ENCODE results near the gene DALRD3. TPM values are rescaled to one million over a fixed set of nuclear protein-coding genes. Genes with fewer than 3 reads are reported as not detected.
A peak's percentile ranks its signal among the peaks of the same experiment; 100 is the strongest.

The DALRD3 gene
- total and polyA plus RNA-seq, 8 donors = 23.6 to 67.4 (median 60.5) TPM

DNA sequence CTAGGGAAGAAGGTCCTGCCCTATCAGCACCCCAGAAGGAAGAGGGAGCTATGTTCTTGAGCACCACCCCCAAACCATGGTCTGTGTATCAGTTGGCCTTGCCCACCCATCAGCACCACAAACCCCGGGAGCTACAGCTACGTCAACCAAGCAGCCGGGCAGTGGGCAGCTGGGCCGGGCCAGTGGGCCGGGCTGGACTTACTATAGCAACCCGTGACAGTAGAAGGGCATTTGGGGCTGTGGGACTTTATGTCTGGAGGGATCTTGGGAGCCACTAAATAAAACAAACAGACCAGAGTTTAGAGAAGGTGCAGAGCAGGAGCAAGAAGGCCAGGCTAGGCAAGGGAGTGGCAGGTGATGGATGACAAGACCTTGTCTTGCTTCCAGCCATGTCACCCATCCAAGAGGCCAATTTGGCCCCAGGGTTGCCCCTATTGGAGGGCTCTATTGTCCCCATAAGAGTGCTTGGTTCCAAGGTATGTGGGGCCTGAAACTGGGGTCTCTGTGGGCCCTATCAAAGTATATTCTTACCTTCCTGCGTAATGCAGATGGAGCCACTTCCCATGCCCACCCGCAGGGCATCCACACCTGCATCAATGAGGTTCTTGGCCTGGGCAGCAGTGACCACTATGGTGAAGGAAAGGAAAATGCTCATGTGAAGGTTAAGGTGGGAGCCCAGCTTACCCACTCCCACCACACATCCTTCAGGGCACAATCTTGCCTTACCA, 7.6 kb upstream of the DALRD3 start:
- no peaks in the 10 kb centered on the region for H3K9me3 ChIP-seq
- peaks cover 0 to 58% of the 10 kb centered on the region in 2 donors for H3K36me3 ChIP-seq
- no peak overlapping the region for H3K4me3 ChIP-seq
- H3K27me3 ChIP-seq = no peaks in the 10 kb centered on the region
- intact Hi-C loops (cut with DNase I) = no loop called here
- H3K4me1 ChIP-seq = peaks cover 21 to 58% of the 10 kb centered on the region in 2 donors
- DNase-seq (no peak), ATAC-seq (no peak)
- TF ChIP-seq, protein P1, sequence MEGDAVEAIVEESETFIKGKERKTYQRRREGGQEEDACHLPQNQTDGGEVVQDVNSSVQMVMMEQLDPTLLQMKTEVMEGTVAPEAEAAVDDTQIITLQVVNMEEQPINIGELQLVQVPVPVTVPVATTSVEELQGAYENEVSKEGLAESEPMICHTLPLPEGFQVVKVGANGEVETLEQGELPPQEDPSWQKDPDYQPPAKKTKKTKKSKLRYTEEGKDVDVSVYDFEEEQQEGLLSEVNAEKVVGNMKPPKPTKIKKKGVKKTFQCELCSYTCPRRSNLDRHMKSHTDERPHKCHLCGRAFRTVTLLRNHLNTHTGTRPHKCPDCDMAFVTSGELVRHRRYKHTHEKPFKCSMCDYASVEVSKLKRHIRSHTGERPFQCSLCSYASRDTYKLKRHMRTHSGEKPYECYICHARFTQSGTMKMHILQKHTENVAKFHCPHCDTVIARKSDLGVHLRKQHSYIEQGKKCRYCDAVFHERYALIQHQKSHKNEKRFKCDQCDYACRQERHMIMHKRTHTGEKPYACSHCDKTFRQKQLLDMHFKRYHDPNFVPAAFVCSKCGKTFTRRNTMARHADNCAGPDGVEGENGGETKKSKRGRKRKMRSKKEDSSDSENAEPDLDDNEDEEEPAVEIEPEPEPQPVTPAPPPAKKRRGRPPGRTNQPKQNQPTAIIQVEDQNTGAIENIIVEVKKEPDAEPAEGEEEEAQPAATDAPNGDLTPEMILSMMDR (IDR thresholded peaks at IDR 0.05) = no peak
- H3K27ac ChIP-seq = no peak overlapping the region

DNA sequence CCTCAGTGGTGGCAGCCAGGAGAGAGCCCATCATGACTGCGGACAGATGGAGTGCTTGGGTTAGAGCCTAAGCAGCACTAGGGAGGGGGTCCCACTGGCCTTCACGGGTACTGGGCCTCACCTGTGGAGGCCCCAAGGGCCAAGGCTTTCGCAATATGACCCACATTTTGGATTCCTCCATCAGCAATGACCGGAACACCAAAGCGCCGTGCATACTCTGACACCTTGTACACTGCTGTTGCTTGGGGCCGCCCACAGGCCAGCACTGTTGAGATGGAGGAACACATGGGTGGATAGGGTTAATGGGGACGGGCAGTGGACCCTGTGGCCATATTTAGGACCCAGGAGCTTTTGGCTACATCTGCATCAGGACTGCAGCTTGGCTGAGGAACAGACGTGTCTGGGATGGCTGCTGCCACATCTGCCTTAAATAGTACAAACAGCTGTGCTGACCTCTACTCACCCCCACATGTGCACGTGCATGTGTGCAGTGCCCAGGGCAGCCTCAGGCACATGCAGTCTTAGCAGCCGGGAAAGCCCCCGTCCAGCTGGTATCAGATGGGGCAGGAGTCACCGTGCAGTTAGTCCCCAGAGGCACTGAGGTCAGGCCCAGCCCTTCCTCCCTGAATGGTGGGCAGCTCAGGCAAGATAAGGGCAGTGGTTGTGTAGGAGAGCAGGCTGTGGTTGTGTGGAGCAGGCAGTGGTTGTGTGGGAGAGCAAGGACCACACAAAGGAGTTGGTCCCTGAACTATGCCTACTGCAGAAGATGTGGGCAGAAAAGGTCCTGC, 6.8 kb upstream of the DALRD3 start:
- Histone ChIP-seq H3K36me3 (peaks cover 0 to 51% of the 10 kb centered on the region in 2 donors), H3K4me1 (peaks cover 24 to 65% of the 10 kb centered on the region in 2 donors), H3K27me3 (no peaks in the 10 kb centered on the region), H3K27ac (no peak overlapping the region), H3K4me3 (no peak overlapping the region), H3K9me3 (no peaks in the 10 kb centered on the region)
- DNase-seq = no peak
- ATAC-seq = no peak
- TF ChIP-seq, protein P1 (IDR thresholded peaks at IDR 0.05) = no peak
- intact Hi-C loops (cut with DNase I) = no loop called here

DNA sequence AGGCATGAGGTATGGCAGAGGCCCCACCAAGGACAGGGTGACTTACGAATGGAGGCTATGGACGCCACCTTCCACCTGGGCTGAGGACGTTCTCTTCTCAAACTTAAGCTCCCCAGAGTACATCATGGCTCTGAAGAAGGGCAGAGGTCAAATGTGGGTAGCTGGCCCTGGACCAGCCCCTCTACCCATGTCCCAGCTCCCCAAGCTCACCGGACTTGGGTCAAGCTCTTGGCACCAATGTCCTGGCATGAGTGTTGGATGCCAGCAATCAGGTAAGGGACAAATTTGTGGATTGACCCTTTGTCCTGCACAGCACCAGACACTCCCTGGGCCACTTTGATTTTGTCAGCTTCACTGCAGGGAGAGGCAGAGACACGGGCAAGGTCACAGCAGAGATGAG, 6.1 kb upstream of the DALRD3 start:
- H3K27me3 ChIP-seq = no peaks in the 10 kb centered on the region
- H3K4me1 ChIP-seq = peaks cover 32 to 72% of the 10 kb centered on the region in 2 donors
- peaks cover 0 to 46% of the 10 kb centered on the region in 2 donors for H3K36me3 ChIP-seq
- TF ChIP-seq, protein P1 (IDR thresholded peaks at IDR 0.05) = no peak
- DNase-seq (no peak), ATAC-seq (no peak)
- no peaks in the 10 kb centered on the region for H3K9me3 ChIP-seq
- H3K27ac ChIP-seq = no peak overlapping the region
- intact Hi-C loops (cut with DNase I) = no loop called here
- no peak overlapping the region for H3K4me3 ChIP-seq

DNA sequence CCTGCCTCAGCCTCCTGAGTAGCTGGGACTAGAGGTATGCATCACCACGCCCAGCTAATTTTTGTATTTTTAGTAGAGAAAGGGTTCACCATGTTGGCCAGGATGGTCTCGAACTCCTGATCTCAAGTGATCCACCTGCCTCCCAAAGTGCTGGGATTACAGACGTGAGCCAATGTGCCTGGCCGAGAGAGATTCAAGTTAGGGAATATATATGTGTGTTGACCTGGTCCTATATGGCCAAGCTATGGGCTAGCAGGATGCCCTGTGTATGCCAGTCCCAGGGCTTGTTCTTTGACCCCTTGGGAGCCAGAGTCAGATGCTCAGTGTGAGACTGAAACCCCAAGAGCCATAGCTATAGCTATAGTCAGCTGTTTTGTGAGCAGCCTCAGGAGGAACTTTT, 5.4 kb upstream of the DALRD3 start:
- intact Hi-C loops (cut with DNase I) = no loop called here
- no peak for DNase-seq
- Histone ChIP-seq H3K4me1 (peaks cover 35 to 76% of the 10 kb centered on the region in 2 donors), H3K27ac (no peak overlapping the region), H3K9me3 (no peaks in the 10 kb centered on the region), H3K4me3 (peak overlapping the region in 1 of 2 donors; percentile 91), H3K27me3 (no peaks in the 10 kb centered on the region), H3K36me3 (peaks cover 0 to 46% of the 10 kb centered on the region in 2 donors)
- TF ChIP-seq, protein P1 (IDR thresholded peaks at IDR 0.05) = no peak
- ATAC-seq = no peak

DNA sequence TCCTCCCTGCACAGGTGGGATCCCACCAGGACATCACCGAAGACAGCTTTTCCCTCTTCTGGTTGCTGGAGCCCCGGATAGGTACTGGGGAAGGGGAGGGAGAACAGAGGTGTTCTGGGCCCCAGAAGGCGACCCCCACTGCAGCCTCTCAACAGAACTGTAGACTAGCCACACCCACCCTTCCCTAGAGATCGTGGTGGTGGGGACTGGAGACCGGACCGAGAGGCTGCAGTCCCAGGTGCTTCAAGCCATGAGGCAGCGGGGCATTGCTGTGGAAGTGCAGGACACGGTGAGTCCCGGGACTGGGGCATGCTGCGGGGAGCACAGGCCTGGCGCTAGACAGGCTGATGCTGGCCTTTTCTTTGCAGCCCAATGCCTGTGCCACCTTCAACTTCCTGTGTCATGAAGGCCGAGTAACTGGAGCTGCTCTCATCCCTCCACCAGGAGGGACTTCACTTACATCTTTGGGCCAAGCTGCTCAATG, 4.3 kb upstream of the DALRD3 start:
- H3K9me3 ChIP-seq = no peaks in the 10 kb centered on the region
- no peaks in the 10 kb centered on the region for H3K27me3 ChIP-seq
- TF ChIP-seq, protein P1 (IDR thresholded peaks at IDR 0.05) = no peak
- peak overlapping the region; percentile 100 for H3K27ac ChIP-seq
- ATAC-seq (no peak), DNase-seq (no peak)
- intact Hi-C loops (cut with DNase I) = no loop called here
- H3K4me3 ChIP-seq = peak overlapping the region; percentile 91 to 99
- peaks cover 0 to 46% of the 10 kb centered on the region in 2 donors for H3K36me3 ChIP-seq
- H3K4me1 ChIP-seq = peaks cover 27 to 70% of the 10 kb centered on the region in 2 donors
